Activated CD8-positive, alpha-beta memory T cell treated with anti-CD3 and anti-CD28 coated beads, Interleukin-2, amount 50 U/mL, for 1 hour (primary cell): ENCODE data around the gene LIM2.
"Not testable (repeated sequence)": the region's sequence is repeated elsewhere in the genome, so short reads cannot be mapped to it uniquely, and the experiment has no call there.

Experiments used
- DNase-seq: peaks from one replicate; pipeline ENCODE4 v3.0.0-alpha.2; 2020; ENCODE audit errors: extremely low read depth

LIM2 gene

GRCh38 chr19:51387924-51388389 lies at the start of gene LIM2:
Gene LIM2, minus strand, starts transcription at chr19:51387974. Its CDS starts 531 bp downstream, at chr19:51387443.
- DNase-seq = no peak

- no peak for DNase-seq
Observed at GRCh38 chr19:51434456-51434855, 46.7 kb upstream of the LIM2 start.

GRCh38 chr19:51433043-51433442 lies 45.3 kb upstream of the LIM2 start:
- no peak for DNase-seq

- DNase-seq = no peak
Observed at GRCh38 chr19:51431124-51431523, 43.4 kb upstream of the LIM2 start.

- DNase-seq = no peak
Observed at GRCh38 chr19:51430221-51430620, 42.4 kb upstream of the LIM2 start.

- DNase-seq = no peak
Observed at GRCh38 chr19:51427201-51427600, 39.4 kb upstream of the LIM2 start.

GRCh38 chr19:51422053-51422448 lies 34.3 kb upstream of the LIM2 start:
- DNase-seq = peak; percentile 32

- DNase-seq = no peak
Observed at GRCh38 chr19:51421229-51422052, 33.7 kb upstream of the LIM2 start.

- not testable (repeated sequence) for DNase-seq
Observed at GRCh38 chr19:51420511-51420910, 32.7 kb upstream of the LIM2 start.

GRCh38 chr19:51418707-51419106 lies 30.9 kb upstream of the LIM2 start:
- DNase-seq = no peak

GRCh38 chr19:51417810-51418157 lies 30.0 kb upstream of the LIM2 start:
- no peak for DNase-seq

GRCh38 chr19:51417107-51417809 lies 29.5 kb upstream of the LIM2 start, which contains the start of gene SIGLEC10:
Gene SIGLEC10, minus strand, starts transcription at chr19:51417642. Its CDS starts 61 bp downstream, at chr19:51417581.
- no peak for DNase-seq

GRCh38 chr19:51416422-51416821 lies 28.6 kb upstream of the LIM2 start:
- DNase-seq = not testable (repeated sequence)

GRCh38 chr19:51415187-51415586 lies 27.4 kb upstream of the LIM2 start:
- DNase-seq = no peak

- no peak for DNase-seq
Observed at GRCh38 chr19:51410950-51411748, 23.4 kb upstream of the LIM2 start.

- no peak for DNase-seq
Observed at GRCh38 chr19:51407511-51408131, 19.8 kb upstream of the LIM2 start.

GRCh38 chr19:51402117-51402516 lies 14.3 kb upstream of the LIM2 start:
- no peak for DNase-seq

GRCh38 chr19:51399936-51400335 lies 12.2 kb upstream of the LIM2 start:
- DNase-seq = not testable (repeated sequence)

GRCh38 chr19:51399231-51399630 lies 11.5 kb upstream of the LIM2 start:
- no peak for DNase-seq

GRCh38 chr19:51398096-51398704 lies 10.4 kb upstream of the LIM2 start:
- no peak for DNase-seq

GRCh38 chr19:51397453-51397852 lies 9.7 kb upstream of the LIM2 start:
- DNase-seq = not testable (repeated sequence)
